DMS53 treated with DMSO at 0.1 percent for 48 hours (cell line): ENCODE measurements around the gene FGF22.
"Not testable (repeated sequence)": the region's sequence is repeated elsewhere in the genome, so short reads cannot be mapped to it uniquely, and the experiment has no call there.

ENCODE experiments used
- DNase-seq: peaks from one replicate; lab custom pipeline; 2025; ENCODE audit not compliant: unreplicated experiment; lab: John Stamatoyannopoulos, UW

FGF22 gene

DNA sequence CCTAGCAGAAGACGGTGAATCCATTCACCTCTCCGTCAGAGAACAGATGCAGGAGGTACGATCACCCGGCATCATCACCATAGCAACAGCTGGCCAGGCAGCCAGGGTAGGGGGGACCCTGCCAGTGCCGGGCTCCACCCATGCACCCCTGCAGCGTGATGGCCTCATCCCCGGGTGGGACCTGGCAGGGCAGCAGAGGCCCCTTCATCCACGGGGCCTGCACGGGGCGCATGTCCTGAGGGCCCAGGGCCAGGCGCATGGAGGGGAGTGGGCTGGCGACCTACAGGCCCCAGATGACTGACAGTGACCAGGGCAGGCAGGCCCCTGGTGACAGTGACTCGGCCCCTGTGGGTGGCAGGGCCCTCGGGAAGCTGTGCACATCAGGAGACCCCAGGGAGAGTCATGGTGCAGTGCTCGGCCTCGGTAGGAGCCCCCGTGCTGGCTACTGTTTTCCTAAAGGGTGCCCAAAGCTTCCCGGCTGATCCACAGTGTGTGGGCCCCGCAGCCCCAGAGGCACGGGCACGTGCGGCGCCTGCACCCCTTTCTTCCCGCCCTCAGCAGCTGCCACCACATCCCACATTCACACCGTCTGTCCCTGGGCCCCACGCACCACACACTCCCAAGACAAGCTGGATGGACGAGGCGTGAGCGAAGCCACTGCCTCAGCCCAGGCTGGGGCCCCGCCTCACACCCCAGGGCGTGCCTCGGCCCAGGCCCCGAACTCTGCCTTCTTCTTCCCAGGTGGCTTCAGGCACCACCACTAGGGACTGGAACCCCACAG is 18.6 kb downstream of the FGF22 start:
- DNase-seq, result no peak

DNA sequence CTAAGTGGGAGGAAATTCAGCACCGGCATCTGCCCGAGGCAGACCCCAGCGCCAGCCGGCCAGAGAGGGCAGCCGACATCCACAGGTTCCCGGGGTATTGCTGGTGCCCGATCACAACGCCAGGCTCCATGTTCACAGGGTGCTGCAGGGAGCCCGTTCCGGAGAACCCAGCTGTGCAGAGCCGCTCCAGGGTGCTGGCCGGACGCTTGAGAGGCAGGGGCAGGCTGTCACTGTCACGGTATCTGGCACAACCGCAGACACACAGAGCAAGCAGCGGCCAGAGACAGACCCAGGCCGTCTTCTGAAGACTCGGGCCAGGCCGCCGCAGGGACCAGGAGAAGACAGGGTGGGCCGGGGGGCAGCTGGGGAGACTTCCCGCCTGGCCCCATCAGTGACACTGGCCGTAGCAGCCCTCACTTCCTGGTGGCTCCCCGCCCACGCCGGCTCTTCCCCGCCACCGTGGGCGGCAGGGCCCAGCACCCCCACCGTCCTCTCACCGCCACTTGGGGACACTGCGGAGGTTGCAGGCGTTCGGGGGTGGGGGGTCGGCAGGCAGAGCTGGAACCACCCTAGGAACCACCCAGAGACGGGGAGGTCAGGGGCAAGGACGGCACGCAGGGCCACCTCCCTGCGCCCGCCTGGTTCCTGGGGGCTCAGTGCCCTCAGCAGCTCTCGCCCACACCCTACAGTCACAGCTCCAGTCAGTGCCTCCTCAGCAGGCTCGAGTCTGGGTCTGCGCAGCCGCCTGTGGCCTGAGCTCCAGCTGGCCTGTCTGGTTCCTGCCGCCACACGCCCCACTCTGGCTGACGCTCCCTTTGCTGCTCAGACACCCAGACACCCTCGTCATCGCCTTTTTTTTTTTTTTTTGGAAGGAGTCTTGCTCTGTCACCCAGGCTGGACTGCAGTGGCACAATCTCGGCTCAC is 19.5 kb downstream of the FGF22 start:
- DNase-seq, result no peak

DNA sequence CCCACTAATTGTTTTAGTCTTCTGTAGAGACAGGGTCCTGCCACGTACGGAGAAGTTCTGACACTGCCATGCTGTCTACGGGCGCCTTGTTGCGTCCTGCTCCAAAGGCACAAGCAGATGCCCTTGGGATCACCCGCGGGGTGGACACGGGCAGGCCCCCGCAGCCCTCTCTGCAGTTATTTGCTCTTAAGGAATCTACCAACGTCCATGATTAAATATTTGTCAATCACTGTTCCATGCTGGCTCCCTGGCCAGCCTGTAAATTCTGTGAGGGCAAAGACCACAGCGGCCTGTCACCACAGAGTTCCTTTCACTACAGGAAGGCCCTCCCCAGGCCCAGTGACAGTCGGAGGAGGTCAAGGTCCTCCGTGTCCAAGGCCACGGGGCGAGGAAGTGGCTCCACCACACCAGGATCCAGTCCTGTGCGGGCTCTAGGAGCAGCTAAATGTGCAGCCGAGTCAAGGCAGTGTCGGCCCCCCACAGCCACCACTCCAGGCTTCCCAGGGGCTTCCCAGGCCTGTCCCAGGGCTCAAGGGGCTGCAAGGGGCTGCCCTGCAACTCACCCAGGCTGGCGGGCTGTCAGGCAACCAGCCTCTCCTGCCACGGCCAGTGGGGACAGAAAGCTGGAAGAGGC is 21.2 kb downstream of the FGF22 start:
- no peak for DNase-seq

DNA sequence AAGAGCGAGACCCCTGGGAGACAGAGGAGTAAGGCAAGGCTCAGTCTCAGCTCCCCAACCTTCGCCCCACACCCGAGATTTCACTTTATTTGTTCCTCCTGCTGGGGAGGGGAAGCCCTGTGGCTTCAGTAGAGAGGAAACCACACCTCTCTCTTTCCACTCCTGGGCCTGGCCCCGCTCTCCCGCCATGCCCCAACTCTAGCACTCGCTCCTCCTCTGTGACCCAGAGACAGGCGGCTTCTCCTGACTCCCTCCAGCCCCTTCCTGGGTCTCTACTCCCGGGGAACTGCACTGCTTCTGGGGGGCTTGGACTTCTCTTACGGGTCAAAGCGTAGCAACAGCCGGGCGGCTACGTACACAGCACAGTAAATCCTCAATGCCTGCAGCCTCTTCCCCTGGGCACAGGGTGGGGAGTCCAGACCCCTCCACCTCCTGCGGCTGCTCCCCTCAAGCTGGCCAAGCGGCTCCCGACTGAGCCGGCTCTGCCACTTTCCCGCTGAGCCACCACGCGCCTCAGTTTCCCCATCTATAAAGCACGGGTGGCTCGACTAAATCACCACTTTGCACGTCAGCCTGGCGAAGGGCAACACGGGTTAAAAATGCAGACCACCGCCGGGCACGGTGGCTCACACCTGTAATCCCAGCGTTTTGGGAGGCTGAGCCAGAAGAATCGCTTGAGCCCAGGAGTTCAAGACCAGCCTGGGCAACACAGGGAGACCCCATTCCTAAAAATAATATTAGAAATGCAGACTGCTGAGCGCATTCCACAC is 21.9 kb downstream of the FGF22 start:
- DNase-seq, result no peak

DNA sequence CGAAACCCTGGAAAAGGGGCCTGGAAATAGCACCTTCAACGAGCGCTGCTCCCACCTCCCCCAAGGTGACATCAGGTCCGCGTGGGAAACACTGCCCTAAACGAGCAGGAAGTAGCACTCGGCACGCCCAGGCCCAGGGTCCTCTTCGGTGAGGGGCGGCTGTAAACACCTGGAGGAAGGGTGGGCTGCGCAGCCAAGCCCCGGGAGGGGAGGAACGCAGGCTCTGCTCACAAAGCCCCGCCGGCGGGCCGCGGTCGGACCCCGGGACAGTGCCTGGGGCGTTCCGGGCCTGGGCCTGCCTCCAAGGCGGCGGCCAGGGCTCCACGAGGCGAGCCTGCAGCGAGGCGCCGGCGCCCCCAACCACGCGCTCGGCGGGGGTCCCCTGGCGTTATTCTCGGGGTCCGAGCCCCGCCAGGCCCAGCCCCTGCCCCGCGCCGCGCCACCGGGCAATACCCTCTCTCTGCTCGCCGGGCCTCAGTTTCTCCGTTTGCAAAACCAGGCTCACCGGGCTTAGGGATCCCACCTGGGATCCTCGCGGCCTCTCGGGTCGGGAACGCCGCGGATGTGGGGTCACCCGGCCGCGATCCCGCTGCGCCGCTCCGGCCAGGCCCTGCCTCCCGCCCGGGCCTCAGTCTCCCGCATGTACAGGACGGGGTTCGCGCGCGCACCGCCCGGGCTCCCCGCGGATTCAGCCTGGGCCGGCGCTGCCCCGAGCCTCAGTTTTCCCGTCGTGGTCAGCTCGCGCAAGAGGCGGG is 22.7 kb downstream of the FGF22 start:
- DNase-seq, result no peak

DNA sequence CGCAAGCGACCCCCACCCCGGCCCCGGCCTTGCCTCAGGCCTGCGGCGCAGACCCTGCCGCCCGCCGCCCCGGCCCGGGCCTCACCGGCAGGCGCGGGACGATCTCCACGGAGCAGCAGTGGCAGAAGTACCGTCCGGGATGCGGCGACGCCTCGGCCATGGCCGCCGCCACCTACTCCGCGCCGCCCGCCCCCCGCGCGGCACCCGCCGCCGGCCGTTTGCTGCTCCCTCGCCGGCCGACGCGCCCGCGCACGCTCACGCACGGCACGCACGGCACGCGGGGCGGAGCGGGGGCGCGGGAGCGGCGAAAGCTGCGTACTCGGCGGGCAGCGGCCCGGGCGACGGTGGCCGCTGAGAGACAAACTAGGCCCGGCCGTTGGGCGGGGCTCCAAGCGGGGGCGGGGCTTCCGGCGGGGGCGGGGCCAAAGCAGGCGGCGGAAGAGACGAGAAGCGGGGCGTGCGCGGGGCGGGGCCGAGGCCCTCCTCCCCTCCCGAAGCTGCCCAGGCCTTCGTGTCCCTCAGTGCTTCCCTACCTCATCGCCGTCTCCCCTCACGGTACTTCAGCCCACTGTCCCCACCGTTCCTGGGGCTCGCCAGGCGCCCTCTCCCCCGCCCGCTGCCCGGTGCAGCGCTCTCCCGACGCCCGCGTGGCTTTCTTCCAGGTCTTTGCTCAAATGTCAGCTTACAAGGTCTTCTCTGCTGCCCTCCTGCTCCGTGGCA is 23.4 kb downstream of the FGF22 start, which contains the start of gene RNF126:
TSS of gene RNF126 (minus strand) at position 253 of the 720 bp plus-strand sequence. CDS start at position 160, 93 bp downstream.
- DNase-seq, result peak; percentile 58

DNA sequence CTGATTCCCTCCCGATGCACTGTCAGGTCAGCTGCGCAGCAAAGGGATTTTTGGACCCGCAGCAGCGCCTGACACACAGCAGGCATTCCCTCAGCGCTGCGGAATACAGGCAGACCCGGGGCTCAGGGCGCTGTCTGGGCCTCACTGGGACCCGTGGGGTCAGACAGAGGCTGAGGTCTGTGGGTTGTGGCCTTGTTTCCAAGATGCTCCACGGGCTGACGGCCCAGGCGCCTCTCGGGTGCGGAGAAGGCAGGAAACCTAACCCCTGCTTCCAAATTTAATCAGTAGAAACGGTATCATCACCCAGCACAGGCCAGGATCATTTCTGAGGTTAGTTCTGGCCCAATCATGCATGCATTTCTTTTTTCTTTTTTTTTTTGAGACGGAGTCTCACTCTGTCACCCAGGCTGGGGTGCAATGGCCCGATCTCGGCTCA is 24.0 kb downstream of the FGF22 start:
- DNase-seq, result no peak

DNA sequence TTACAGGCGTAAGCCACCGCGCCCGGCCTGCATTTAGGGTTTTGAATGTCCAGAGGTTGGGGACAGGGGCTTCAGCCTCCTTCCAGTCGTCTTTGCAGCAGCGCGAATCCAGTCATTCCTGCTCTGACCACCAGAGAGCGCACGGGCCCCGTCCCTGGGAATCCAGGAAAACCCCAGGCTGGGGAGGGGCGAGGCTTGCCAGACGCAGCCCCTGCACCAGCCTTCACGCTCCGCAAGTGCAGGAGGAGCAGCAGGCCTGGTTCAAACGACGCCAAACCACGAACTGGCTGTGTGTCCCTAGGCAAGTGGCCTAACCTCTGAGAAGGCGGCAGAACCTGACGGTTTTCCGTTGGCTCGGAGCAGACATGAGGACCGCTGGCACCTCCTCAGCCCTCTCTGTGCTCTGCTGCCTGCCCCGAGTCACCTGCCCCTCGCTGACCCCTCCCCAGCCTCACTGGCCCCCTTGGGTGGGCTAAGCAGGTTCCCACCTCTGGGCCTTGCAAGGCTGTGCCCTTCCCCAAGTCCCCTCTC is 25.3 kb downstream of the FGF22 start:
- peak; percentile 50 for DNase-seq

DNA sequence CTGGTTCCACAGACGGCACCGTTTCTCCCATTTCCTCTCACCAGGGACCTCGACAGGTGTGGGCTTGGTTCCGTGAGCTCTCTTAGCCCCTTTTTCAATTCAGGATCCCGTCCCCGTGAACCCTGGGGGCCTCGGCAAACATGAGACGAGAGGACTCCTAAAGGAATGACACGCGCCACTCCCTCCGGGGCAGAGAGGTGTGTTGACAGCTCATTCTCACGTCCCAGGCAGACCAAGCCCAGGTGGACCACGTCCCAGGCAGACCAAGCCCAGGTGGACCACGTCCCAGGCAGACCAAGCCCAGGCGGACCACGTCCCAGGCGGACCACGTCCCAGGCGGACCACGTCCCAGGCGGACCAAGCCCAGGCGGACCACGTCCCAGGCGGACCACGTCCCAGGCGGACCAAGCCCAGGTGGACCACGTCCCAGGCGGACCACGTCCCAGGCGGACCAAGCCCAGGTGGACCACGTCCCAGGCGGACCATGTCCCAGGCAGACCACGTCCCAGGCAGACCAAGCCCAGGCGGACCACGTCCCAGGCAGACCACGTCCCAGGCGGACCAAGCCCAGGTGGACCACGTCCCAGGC is 27.4 kb downstream of the FGF22 start:
- not testable (repeated sequence) for DNase-seq

DNA sequence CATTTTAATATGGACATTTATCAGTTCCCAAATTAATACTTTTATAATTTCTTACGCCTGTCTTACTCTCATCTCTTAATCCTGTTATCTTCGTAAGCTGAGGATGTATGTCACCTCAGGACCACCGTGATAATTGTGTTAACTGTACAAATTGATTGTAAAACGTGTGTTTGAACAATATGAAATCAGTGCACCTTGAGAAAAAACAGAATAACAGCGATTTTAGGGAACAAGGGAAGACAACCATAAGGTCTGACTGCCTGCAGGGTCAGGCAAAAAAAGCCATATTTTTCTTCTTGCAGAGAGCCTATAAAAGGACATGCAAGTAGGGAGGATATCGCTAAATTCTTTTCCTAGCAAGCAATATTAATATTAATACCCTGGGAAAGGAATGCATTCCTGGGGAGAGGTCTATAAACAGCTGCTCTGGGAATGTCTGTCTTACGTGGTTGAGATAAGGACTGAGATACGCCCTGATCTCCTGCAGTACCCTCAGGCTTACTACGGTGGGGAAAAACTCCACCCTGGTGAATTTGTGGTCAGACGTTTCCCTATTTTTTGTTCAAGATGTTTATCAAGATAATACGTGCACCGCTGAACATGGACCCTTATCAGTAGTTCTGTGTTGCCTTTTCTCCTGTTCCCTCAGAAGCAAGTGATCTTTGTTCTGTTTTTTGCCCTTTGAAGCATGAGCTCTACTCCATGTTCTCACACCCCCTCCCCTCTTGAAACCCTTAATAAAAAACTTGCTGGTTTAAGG is 29.2 kb downstream of the FGF22 start:
- DNase-seq, result not testable (repeated sequence)

DNA sequence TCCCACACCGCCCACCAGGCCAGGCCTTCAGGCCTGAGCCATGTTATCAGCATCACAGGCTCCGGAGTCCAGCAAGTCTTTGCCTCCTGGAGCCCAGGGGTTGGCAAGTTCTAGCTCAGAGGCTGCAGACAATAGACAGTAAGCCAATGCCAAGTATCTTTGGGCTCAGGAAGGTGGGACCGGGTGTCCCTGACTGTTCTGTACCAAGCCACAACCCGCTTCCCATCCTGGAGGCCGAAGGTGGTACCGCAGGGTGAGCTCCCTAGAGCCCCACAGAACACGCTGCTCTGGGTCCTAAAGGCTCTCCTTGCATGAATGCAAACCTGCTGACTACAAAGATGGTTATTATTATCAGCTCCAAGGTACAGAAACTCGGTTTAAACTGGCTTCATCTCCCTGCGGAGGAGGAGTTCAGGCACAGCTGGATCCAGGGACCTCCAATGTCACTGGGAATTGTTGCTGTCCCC is 31.0 kb downstream of the FGF22 start:
- no peak for DNase-seq

DNA sequence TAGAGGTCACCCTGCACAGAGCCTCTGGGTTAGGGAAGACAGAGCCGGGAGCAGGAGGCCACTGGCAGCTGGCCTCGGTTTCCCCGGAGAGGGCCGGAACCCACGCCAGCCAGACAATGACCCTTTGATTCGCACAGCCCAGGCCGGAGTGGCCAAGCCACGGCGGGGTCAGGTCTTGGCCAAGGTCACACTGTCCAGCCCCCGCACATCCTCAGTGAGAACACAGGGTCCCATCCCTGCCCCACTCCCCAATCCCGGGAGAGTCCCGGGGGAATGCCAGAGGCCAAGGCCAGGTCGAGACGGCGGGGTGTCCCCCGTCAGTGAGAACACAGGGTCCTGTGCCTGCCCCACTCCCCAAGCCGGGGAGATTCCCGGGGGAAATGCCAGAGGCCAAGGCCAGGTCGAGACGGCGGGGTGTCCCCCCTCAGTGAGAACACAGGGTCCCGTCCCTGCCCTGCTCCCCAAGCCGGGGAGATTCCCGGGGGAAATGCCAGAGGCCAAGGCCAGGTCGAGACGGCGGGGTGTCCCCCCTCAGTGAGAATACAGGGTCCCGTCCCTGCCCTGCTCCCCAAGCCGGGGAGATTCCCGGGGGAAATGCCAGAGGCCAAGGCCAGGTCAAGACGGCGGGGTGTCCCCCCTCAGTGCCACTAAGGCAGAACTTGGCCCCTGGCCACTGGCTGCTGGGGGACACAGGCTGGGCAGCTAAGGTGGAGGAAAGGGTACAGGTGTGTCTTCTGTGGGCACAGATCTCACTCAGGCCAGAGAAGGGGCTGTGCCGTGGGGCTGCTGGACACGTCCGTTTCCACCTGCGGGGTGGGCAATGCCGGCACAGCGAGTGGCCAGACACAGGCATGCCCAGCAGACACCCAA is 34.8 kb downstream of the FGF22 start:
- no peak for DNase-seq

DNA sequence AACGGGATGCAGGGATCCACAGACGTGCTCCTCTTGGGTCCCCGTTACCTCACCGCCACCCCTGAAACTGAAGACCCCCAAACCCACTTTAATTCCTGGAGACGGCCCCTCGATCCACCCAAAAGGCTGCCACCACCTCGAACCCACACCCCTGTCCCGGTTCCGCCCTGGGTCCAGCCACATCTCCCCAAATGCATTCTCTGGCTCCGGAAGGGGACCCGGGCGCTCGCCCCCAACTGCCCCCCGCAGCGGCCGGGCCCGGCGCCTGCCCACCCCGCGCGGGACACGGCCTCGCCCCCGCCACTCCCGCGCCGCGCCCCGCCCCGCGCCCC is 36.3 kb downstream of the FGF22 start:
- DNase-seq, result no peak

DNA sequence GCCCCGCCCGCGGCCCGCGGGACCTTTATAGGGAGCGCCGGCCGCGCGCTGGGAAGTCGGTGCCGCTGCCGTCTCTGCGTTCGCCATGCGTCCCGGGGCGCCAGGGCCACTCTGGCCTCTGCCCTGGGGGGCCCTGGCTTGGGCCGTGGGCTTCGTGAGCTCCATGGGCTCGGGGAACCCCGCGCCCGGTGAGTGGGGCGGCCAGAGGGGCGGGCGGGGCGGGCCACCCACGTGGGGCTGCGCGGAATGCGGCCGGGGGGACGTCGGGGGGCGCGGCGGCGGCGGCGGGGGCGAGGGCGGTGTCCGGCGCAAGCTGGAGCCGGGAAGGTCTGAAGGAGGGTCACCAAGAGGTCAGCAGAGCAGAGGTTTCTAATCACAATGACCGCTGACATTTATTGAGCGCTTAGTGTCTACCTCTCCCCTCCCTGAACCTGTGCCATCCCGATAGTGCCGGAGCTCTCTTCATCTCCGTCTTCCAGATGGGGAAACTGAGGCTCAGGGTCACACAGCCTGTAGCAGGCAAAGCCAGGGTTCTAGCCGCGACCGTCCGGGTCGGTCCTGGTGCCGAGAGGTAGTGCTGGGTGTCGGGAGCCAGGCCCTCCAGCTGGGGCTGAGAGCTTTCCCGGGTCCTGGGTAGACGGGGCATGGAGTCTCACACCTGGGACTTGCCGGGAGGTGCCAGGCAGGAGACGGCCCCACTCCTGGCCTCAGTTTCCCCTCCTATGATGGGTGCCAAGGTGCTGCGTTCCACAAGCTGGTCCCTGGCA is 36.8 kb downstream of the FGF22 start, which contains the start of gene FSTL3:
TSS of gene FSTL3 (plus strand) at position 54 of the 767 bp plus-strand sequence. CDS start at position 86, 32 bp downstream.
- DNase-seq, result no peak

DNA sequence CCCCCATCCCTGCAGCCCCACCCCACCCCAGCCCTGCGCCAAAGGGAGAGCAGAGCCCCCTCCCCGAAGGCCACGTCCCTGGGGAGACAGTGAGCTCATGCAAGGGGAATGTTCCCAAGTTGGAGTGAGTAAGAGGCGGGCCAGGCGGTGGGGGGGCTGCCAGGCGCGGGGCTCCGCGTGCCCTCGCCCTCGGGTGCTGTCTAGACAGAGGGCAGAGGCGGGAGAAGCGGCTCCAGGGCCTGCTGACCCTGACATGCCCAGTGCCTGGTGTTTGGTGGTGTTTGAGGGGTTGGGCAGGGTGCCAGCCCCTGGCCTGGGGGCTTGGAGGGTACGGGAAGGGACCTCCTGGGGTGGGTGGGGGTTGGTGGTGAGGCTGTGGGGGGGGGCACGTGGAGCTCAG is 37.5 kb downstream of the FGF22 start:
- no peak for DNase-seq
